Inflammatory macrophage treated with lipopolysaccharide for 1 hour (primary cell): Measurements from ENCODE around the gene HNMT.
A peak's percentile ranks its signal among the peaks of the same experiment; 100 is the strongest.
"Not testable (repeated sequence)": the region's sequence is repeated elsewhere in the genome, so short reads cannot be mapped to it uniquely, and the experiment has no call there.

ENCODE experiments used
- DNase-seq, 2 donors: peaks; one replicate each; pipeline ENCODE4 v3.0.0-alpha.2; 2020 to 2022

Gene HNMT

DNA sequence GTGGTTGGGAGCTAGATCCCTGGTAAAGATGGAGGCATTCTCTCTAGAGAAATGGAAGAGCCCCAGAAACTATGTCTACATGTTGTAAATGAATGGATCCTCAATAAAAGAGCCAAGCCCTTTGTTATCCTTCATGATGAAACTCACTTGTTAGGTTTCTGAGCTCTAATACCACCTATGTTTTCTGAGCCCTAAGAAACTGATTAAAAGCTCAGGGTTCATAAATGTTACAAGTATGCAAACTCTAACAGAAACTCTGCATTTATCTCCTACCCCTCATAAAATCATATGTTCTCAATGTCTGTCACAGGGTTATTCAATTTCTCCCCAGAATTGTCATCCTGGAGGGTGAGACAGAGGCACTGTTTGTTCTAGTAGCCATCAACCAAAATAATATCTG lies 18.0 kb upstream of the HNMT start:
- no peak for DNase-seq

DNA sequence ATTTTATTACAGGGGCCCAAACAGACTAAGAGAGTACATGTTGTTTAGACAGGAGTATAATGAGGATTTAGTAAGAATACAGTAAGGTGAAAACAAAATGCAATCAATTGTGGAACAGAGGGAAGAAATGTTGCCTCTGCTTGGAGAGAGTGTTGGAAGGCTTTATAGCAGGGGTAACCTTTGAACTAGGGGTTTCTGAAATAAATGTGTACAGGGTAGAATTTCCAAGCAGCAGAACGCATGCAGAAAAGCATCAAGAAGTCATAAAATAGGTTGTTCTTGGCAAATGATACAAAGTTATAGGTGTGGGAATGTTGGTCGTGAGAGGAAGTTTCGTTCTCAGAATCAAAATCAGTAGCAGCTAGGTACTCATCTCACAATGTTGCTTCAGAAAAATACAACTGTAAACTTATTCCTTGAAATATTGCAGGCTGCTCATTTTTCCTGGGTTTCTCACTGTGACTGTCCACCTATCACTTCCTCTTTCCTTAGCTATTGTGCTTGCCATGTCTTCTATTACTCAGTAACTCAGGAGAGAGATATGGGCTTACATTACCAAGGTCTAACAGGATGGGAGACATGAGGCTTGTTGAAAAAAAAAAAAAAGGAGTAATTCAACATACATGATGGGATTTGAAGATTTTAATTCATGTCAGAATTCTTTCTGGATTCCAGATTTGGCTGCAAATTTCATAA lies 17.1 kb upstream of the HNMT start:
- no peak for DNase-seq

DNA sequence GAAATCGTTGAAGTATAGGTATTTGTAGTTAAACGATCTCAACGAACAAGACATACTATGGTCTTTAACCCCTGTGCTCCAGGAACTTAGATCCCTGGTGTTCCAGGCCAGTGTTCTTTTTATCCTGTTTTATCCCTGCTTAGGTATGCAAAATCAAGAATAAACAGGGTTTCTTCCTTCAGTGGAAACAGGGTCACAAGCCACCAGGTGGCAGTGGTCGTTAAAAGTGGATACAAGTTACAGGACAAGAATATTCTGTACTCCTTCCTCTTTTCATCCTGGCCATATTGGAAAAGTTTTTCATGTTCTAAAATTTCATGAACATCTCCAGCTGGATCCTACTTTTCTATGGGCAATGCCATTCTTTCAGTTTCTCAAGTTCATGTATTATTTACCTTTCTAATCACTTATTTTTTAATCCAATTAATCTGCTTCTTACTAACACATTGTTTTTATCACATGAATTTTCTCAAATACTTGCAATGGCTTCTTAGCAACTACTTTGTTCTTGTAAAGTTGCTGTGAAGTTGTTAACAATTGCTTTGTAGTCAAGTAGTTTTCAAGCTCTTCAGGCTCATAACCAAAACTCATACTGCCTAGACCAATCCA lies 16.4 kb upstream of the HNMT start:
- peak; percentile 69 to 80 for DNase-seq

DNA sequence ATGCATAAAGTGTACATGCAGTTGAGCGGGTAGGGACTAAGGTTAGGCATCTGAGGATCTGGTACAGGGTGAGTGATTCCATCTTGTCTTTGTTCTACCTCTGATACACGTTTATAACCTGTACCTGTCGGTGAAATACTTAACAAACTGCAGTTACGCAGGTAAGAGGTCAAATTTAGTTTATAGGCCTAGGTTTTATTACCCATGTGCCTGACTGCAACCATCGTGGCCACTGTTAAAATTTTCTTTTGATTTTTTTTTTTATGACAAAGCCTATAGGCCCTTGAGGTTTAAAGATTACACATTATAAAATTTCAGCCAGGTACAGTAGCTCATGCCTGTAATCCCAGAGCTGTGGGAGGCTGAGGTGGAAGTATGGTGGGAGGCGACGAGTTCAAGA lies 15.4 kb upstream of the HNMT start:
- DNase-seq, result no peak

DNA sequence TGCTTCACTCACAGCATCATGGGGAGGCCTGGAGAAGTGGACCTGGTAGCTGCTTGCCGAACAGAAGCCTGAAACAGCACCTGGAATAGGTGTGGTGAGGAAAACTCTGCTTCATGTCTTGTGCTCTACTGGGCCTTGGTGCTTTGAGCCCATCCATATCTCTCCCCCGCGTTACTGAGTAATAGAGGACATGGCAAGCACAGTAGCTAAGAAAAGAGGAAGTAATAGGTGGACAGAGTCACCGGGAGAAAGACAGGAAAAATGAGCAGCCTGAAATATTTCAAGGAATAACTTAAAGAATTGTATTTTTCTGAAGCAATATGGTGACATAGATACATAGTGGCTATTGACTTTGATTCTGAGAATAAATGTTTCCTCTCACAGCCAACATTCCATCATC lies 14.0 kb upstream of the HNMT start:
- no peak for DNase-seq

- DNase-seq, result peak; percentile 67 to 90
Measured at GRCh38 chr2:137951586-137951985, 12.7 kb upstream of the HNMT start.

DNA sequence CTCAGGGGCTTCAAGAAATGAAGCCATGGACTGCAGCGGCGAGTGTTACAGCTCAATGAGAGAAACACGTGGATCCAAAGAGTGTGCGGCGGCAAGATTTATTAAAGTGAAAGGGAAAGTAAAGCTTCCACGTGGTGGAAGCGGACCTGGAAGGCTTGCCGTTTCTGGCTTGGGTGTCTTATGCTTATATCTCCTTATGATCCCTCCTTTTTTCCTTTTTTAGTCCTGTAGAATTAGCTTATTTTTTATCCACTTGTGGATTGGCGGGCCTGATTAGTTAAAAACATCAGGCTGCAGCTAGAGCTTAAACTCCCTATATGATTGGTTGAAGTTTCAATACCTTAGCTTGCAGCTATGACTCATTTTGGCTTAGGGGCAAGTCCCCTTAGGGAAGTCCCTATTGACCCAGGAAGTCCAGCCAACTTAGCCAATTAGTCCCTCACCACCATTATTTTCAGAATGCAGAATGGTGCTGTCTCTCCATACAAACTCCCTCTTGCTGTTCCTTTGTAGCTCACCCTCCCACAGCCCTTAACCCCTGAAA lies 11.6 kb upstream of the HNMT start:
- DNase-seq, result peak; percentile 48 to 74

DNA sequence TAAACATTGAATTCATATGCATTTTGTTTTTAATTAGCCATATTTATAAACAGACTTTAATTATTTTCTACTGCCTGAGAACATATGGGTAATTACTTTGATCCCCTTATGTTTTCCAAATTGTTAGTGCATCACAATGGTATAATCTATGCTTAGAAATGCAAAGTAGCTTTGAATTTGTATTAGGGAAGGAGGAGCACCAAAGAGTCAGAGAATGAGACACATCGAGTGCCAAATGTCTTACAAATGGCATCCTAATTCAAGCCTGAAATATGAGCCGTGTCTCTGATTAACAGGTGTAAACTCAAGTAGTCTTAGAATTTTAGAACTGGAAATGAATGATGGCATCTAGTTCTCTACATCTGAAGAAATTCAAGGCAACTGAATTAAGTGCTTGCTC lies 8.7 kb upstream of the HNMT start:
- DNase-seq, result no peak

DNA sequence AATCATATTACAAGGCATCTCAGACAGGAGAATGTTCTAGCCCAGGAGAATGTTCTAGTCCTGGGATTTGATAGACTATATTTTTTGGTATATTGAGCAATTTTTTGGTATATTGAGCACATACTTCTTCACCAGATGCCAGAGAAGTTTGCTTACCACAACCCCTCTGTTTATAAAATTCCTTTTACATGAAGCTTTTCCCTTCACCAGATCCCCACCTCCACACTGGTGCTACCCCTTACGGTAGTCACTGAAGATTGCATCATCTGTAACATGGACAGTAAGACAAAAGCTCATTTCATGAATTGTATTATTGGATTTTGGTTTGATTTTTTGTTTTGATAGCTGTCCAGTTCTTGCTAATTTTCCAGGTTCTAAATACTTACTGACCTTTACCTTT lies 7.2 kb upstream of the HNMT start:
- DNase-seq, result peak in 1 of 2 donors; percentile 32

- peak; percentile 83 to 90 for DNase-seq
Measured at GRCh38 chr2:137959166-137959565, 5.1 kb upstream of the HNMT start.

GRCh38 chr2:137960223-137960622 lies 4.0 kb upstream of the HNMT start:
- DNase-seq, result peak; percentile 64 to 74

DNA sequence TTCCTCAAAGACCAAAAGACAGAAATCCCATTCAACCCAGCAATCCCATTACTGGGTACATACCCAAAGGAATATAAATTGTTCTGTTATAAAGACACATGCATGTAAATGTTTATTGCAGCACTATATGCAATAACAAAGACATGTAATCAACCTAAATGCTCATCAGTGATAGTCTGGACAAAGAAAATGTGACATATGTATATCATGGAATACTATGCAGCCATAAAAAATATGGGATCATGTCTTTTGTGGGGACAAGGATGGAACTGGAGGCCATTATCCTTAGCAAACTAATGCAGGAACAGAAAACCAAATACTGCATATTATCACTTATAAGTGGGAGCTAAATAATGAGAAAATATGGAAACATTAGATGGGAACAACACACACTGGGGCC lies 2.7 kb upstream of the HNMT start:
- no peak for DNase-seq

DNA sequence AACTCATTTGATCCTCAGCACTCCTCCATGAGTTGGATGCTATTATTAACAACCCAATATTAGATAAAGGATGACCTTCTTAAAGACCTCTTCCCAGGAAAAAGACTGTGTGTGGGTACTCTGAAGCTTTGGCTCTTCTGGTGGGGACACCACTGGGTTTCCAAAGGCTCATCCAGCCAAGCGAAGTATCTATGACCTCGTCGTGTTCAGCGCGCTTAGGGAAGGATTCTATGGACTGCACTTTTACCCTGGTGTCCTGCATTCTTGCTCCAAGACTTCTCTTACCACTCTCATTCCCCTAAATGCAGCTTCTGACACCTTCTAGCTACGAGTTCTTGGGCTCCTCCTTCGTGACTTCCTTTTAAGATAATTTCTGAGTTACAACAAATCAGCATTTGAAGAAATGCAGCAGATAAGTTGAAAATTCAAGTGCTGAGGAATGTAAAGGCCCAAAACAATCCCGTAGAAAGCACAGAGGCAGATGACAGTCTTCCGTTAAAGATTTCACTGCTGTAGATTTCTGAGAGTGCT lies 673 bp upstream of the HNMT start:
- DNase-seq, result no peak

GRCh38 chr2:137964859-137965459 lies 686 bp downstream of the HNMT start:
- no peak for DNase-seq

GRCh38 chr2:137966043-137966442 lies 1.8 kb downstream of the HNMT start:
- DNase-seq, result peak in 1 of 2 donors; percentile 31

- DNase-seq, result no peak
Measured at GRCh38 chr2:137967042-137967441, 2.8 kb downstream of the HNMT start.

DNA sequence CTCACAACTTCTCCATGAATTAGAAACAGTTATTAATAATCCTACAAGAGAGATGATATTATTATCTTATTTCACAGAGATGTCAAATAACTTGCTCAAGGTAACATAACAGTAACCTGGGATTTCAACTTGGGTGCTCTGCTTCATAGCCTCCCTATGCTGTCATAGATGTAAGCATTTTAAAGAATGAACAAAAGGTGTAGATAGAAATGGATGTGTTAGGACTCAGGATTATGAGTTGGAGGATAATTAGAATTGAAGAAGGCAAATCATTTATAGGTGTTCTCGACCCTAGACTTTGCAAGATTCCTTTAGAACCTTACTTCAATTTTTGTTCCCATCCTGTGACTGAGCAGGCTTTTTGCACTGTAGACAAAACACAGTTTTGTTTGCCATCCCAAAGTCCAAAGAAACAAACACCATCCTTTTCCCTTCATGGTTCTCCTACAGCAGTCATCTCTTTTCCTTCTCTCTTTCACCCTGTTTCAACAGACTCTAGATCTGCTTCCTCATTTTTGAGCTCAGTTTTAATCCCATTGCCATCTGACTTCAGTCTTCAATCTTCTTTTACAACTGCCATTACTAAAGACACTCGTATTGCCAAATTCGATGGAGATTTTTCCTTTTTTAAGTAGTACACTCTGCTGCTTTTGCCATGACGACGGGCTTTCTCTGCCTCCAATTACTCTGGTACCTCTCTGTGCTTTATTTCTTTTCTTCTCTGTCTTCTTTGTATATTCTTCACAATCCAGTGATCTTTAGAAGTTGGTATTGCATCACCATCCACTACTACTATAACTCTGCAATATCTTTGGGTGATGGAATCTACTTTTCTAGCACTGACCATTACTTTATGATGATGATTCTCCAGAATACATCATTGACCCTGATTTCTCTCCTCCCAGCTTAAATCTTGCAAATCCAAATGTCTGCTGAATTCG lies 4.5 kb downstream of the HNMT start:
- DNase-seq, result peak; percentile 66 to 73

GRCh38 chr2:137969418-137969765 lies 5.1 kb downstream of the HNMT start:
- DNase-seq, result peak; percentile 85 to 94

DNA sequence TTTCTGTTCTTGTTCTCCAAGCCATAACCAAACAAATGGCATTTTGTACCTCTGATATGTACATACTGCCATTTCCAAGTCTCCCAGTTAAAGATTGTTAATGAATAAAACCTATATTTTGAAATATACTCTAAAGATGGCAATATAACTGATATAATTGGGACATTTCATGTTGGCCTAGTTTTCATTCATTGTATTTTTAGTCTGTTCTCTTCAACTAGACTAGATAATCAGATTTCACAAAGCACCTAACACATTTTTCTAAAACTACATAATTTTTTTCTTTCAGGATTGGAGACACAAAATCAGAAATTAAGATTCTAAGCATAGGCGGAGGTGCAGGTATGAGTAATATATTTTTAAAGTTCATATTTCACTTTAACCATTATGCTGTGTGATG lies 5.6 kb downstream of the HNMT start:
- DNase-seq, result no peak

DNA sequence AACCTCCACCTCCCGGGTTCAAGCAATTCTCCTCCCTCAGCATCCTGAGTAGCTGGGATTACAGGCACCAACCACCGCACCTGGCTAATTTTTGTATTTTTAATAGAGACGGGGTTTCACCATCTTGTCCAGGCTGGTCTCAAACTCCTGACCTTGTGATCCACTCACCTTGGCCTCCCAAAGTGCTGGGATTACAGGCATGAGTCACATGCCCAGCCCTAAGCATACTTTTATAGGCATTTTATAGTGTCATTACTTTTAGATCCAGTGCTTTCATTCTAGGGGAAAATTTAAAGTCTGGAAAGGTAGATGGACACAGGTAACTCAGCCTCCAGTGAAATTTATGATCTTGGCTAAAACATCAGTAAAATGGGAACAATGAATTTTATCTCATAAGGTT lies 7.0 kb downstream of the HNMT start:
- not testable (repeated sequence) for DNase-seq

GRCh38 chr2:137973280-137973679 lies 9.0 kb downstream of the HNMT start:
- DNase-seq, result no peak
